Omental fat pad (tissue), 4 donors: ENCODE results near the gene SYNJ2. TPM values are rescaled to one million over a fixed set of nuclear protein-coding genes. Genes with fewer than 3 reads are reported as not detected.

Source experiments
- ATAC-seq: fragments of 150-250 bp; one replicate; pipeline ENCODE4 v1.9.1; 2016; ENCODE audit warnings: mild to moderate bottlenecking, moderate library complexity; ENCODE audit not compliant: low FRiP score
- DNase-seq: peaks from one replicate; pipeline ENCODE4 v3.0.0-alpha.2; 2019; ENCODE audit warnings: low spot score
- total RNA-seq, 4 donors: library from RNA; depleted of rRNA; stranded (reverse); fragments of >200 nt; gene quantifications; one replicate each; pipeline ENCODE4 v1.1.0, GENCODE V29; 2016
- TF ChIP-seq, protein P1 (sequence below), 3 donors: fragments of 450-650 bp; IDR thresholded peaks; one replicate each; pipeline ENCODE4 v1.5.1; 2016 to 2017; ENCODE audit warnings: antibody characterized with exemption in 3 of 3, mild to moderate bottlenecking in 3 of 3, moderate library complexity in 2 of 3

Gene SYNJ2
- total RNA-seq, 4 donors from 2014 or later, result 2.3 to 27.6 (median 6.4) TPM

- ATAC-seq (no peak), DNase-seq (no peak)
These were observed 69.3 kb downstream of the SYNJ2 start for GRCh38 chr6:158050955-158051354.

DNA sequence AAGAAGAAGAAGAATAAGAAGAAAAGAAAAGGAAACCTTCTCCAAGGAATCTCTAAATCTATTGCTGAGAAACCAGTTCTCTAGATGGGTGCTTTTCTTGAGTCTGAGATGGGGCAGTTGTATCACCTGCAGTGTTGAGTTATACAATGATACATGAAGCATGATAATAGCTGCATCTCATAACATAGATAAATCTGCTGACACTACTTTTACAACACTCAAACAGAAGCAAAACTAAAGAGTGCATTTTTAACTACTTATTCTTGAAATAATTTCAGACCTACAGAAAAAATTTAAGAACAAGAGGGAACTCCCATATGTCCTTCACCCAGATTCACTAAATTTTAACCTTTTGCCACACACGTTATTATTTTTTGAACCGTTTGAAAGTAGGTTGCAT lies 70.3 kb downstream of the SYNJ2 start:
- no peak for ATAC-seq

More at GRCh38 chr6:158050955-158051354, 69.3 kb downstream of the SYNJ2 start:
- TF ChIP-seq, protein P1, sequence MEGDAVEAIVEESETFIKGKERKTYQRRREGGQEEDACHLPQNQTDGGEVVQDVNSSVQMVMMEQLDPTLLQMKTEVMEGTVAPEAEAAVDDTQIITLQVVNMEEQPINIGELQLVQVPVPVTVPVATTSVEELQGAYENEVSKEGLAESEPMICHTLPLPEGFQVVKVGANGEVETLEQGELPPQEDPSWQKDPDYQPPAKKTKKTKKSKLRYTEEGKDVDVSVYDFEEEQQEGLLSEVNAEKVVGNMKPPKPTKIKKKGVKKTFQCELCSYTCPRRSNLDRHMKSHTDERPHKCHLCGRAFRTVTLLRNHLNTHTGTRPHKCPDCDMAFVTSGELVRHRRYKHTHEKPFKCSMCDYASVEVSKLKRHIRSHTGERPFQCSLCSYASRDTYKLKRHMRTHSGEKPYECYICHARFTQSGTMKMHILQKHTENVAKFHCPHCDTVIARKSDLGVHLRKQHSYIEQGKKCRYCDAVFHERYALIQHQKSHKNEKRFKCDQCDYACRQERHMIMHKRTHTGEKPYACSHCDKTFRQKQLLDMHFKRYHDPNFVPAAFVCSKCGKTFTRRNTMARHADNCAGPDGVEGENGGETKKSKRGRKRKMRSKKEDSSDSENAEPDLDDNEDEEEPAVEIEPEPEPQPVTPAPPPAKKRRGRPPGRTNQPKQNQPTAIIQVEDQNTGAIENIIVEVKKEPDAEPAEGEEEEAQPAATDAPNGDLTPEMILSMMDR (IDR thresholded peaks at IDR 0.05), result no peak

GRCh38 chr6:158053377-158054313 lies 72.0 kb downstream of the SYNJ2 start:
- TF ChIP-seq, protein P1 (IDR thresholded peaks at IDR 0.05), result no peak
- ATAC-seq, result no peak
- DNase-seq, result no peak

More for the DNA sequence above, 70.3 kb downstream of the SYNJ2 start:
- DNase-seq, result no peak
- TF ChIP-seq, protein P1 (IDR thresholded peaks at IDR 0.05), result no peak

- no peak for ATAC-seq
- DNase-seq, result no peak
- TF ChIP-seq, protein P1 (IDR thresholded peaks at IDR 0.05), result no peak
These were observed 74.7 kb downstream of the SYNJ2 start for GRCh38 chr6:158056355-158056754.

DNA sequence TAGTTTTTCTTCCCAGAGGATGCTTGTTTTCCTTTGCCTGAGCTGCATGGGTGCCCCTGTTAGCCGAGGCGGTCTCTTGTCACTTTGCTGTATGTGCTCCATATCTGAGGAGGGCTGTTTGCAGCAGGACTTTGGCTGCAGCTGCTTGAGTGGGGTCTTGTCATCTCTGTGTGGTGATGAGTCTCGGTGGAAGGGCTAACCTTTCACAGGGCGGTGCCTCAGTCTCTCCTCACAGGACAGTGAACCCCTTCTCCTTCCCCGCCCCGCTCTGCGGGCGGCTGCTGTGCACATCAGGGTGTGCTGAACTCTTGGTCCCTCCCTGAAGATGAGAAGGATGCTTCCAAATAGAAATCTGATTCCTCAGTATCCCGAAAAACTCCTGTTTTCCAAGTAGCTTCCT lies 75.1 kb downstream of the SYNJ2 start:
- TF ChIP-seq, protein P1 (IDR thresholded peaks at IDR 0.05), result no peak
- DNase-seq, result no peak
- no peak for ATAC-seq

DNA sequence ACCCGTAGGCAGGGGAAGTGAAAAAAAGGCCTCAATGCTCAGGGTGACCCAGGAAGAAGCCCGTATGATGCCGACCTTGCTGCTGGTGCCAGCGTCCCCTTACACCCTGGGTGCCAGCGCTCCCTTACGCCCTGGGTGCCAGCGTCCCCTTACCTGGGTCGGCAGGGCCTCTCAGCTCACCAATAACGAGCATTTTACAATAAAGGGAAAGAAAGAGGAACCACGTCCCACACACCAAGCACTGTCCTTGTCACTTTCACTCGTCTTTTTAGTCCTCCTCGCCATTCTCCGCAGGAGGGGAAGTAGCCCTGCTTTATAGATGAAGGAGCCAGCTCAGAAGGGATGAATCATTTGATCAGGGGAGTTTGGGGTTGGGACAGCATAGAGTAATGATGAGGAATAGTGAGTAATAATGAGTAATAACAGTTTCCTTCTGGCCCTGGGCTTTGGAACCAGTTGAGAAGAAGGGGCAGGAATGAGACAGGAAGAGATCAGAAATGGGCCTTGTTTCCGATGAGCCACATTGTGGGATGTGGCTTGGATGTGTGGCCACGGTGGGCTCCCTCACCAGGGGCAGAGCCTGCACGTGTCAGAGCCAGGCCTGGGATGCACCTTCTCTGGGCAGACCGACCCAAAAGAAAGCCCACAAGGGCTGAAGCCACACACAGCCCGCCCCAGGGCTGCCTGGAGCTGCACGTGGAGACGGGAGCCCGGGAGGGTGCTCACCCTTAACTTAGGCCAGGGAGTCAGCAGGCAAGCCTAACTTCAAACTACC lies 75.7 kb downstream of the SYNJ2 start:
- ATAC-seq (peak; percentile 49), DNase-seq (no peak)
- TF ChIP-seq, protein P1 (IDR thresholded peaks at IDR 0.05), result no peak
